Parathyroid adenoma (tissue), 2 donors: ENCODE measurements around the gene KRT82.

Experiments used
- H2AFZ ChIP-seq: fragments of 300-600 bp; sonication (generic); one replicate; pipeline ENCODE4 v1.7.0; 2017; ENCODE audit warnings: antibody characterized with exemption, mild to moderate bottlenecking
- H3K27ac ChIP-seq: fragments of 300-600 bp; sonication (generic); one replicate; pipeline ENCODE4 v1.7.0; 2017
- H3K27me3 ChIP-seq: fragments of 300-600 bp; sonication (generic); one replicate; pipeline ENCODE4 v1.7.0; 2017; ENCODE audit warnings: low read length; ENCODE audit not compliant: control insufficient read depth, insufficient read depth
- H3K36me3 ChIP-seq: fragments of 300-600 bp; sonication (generic); one replicate; pipeline ENCODE4 v1.7.0; 2017; ENCODE audit warnings: low read length; ENCODE audit not compliant: control insufficient read depth, insufficient read depth
- H3K4me1 ChIP-seq: fragments of 300-600 bp; sonication (generic); one replicate; pipeline ENCODE4 v1.7.0; 2017; ENCODE audit warnings: control low read depth
- H3K4me2 ChIP-seq: fragments of 300-600 bp; sonication (generic); one replicate; pipeline ENCODE4 v1.7.0; 2017; ENCODE audit warnings: low read length
- H3K4me3 ChIP-seq: fragments of 300-600 bp; sonication (generic); one replicate; pipeline ENCODE4 v1.7.0; 2017; ENCODE audit warnings: low read depth, low read length
- H3K79me2 ChIP-seq: fragments of 300-600 bp; sonication (generic); one replicate; pipeline ENCODE4 v1.7.0; 2017; ENCODE audit warnings: control low read depth
- H3K9ac ChIP-seq: fragments of 300-600 bp; sonication (generic); one replicate; pipeline ENCODE4 v1.7.0; 2017; ENCODE audit warnings: mild to moderate bottlenecking
- H3K9me3 ChIP-seq: fragments of 300-600 bp; sonication (generic); one replicate; pipeline ENCODE4 v1.7.0; 2017; ENCODE audit warnings: low read length; ENCODE audit not compliant: control insufficient read depth
- CTCF ChIP-seq: fragments of 300-600 bp; sonication (generic); IDR thresholded peaks from one replicate; pipeline ENCODE4 v1.7.0; 2017; ENCODE audit warnings: antibody characterized with exemption, mild to moderate bottlenecking
- donor health status: primary hyperparathyroidism.

KRT82 gene

GRCh38 chr12:52366738-52367485, 39.2 kb downstream of the KRT82 start, which contains the start of gene KRT85:
Gene KRT85, minus strand, starts transcription at chr12:52367481. Its CDS starts 76 bp downstream, at chr12:52367405.
- Histone ChIP-seq H3K4me2 (no peak within 1 kb of the TSS), H3K27me3 (no peaks in the 10 kb centered on the region), H3K79me2 (no peaks in the 10 kb centered on the region), H3K27ac (no peak within 1 kb of the TSS), H3K4me3 (no peak within 1 kb of the TSS), H3K9ac (no peak within 1 kb of the TSS), H3K4me1 (peaks cover 13% of the 10 kb centered on the region), H3K36me3 (no peaks in the 10 kb centered on the region), H3K9me3 (no peaks in the 10 kb centered on the region), H2AFZ (no peak within 1 kb of the TSS)
- TF ChIP-seq CTCF, result no peak

DNA sequence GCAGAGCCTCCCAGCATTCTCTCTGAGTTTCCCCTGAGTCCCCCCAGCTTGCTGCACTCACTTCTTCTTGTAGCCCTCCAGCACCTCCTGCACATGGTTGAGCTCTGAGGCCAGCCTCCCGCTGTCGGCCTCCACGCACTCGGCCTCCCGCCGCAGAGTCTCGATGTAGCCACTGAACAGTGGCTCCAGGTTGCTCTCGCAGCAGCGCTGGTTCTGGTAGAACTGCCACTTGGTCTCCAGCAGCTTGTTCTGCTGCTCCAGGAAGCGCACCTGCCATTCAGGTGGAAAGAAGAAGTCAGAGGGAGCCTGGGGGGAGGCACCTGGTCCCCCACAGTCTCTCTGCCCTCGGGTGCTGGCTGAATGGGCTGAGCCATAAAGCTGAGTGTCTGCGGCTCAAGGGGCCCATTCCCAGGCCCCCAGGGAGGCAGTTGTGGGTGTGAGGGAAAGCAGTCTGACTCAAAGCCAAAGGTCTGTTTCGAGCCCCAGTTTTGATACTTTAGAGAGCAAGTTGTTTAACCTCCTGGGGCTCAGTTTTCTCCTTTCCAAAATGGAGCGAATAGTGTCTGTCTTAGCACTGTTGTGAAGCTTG, 41.1 kb downstream of the KRT82 start:
- H3K9ac ChIP-seq, result no peak overlapping the region
- no peaks in the 10 kb centered on the region for H3K27me3 ChIP-seq
- no peak overlapping the region for H3K4me3 ChIP-seq
- no peaks in the 10 kb centered on the region for H3K79me2 ChIP-seq
- no peaks in the 10 kb centered on the region for H3K4me1 ChIP-seq
- H3K9me3 ChIP-seq, result no peaks in the 10 kb centered on the region
- TF ChIP-seq CTCF, result no peak
- H3K27ac ChIP-seq, result no peak overlapping the region
- no peaks in the 10 kb centered on the region for H3K36me3 ChIP-seq
- H3K4me2 ChIP-seq, result no peak overlapping the region
- H2AFZ ChIP-seq, result no peak overlapping the region

DNA sequence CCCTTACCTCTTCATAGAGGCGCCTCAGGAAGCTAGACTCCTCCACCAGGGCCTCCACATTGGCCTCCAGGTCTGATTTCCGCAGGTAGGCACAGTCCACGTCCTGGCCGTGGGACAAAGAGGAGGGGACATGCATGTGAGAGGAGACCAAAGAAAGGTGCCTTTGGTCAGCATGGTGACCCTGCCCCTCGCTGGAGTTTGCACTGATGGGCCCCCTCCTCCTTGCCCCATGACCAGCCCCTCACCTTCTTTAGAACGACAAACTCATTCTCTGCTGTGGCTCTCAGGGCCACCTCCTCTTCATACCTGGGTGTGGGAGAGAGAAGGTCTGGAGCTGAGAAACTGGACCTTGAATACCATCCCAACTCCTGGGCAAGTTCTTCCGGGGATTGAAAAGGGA, 42.1 kb downstream of the KRT82 start:
- H3K4me1 ChIP-seq, result no peaks in the 10 kb centered on the region
- H3K9me3 ChIP-seq, result no peaks in the 10 kb centered on the region
- no peak overlapping the region for H3K9ac ChIP-seq
- H3K27me3 ChIP-seq, result no peaks in the 10 kb centered on the region
- TF ChIP-seq CTCF, result no peak
- no peak overlapping the region for H2AFZ ChIP-seq
- no peak overlapping the region for H3K4me3 ChIP-seq
- no peaks in the 10 kb centered on the region for H3K79me2 ChIP-seq
- H3K27ac ChIP-seq, result no peak overlapping the region
- H3K4me2 ChIP-seq, result no peak overlapping the region
- no peaks in the 10 kb centered on the region for H3K36me3 ChIP-seq

GRCh38 chr12:52363111-52363679, 42.9 kb downstream of the KRT82 start:
- Histone ChIP-seq H3K79me2 (no peaks in the 10 kb centered on the region), H3K9ac (no peak overlapping the region), H3K4me1 (no peaks in the 10 kb centered on the region), H3K36me3 (no peaks in the 10 kb centered on the region), H3K4me3 (no peak overlapping the region), H3K27me3 (no peaks in the 10 kb centered on the region), H2AFZ (no peak overlapping the region), H3K27ac (no peak overlapping the region), H3K4me2 (no peak overlapping the region), H3K9me3 (no peaks in the 10 kb centered on the region)
- no peak for TF ChIP-seq CTCF
